CD8-positive, alpha-beta memory T cell (primary cell): ENCODE data around the gene OAS3. TPM values are rescaled to one million over a fixed set of nuclear protein-coding genes. Genes with fewer than 3 reads are reported as not detected.

Experiments used
- CTCF ChIA-PET: fragments of 350-600 bp; sonication (Branson Sonifier 250); formaldehyde crosslinking; loops from one replicate; lab custom pipeline; 2021; ENCODE audit warnings: antibody characterized with exemption; lab: Charles Lee
- POLR2A ChIA-PET: fragments of 350-600 bp; sonication (Branson Sonifier 250); formaldehyde crosslinking; loops from one replicate; lab custom pipeline; 2021; ENCODE audit warnings: antibody characterized with exemption; lab: Charles Lee
- DNase-seq, 5 donors: peaks; one replicate each; pipeline versions ENCODE4 v3.0.0 to v3.0.0-alpha.2; 2020 to 2022; ENCODE audit warnings: mixed read lengths in 1 of 5
- H3K27ac ChIP-seq: one replicate; pipeline ENCODE4 v1.7.0; 2013; ENCODE audit warnings: low read depth, mild to moderate bottlenecking, low read length, moderate library complexity
- H3K27me3 ChIP-seq: 2 replicates; pipeline ENCODE4 v1.7.0; 2013; ENCODE audit warnings: low read length, mild to moderate bottlenecking; ENCODE audit not compliant: insufficient read depth, poor library complexity, severe bottlenecking
- H3K36me3 ChIP-seq: 2 replicates; pipeline ENCODE4 v1.7.0; 2013; ENCODE audit warnings: mild to moderate bottlenecking, low read length, moderate library complexity; ENCODE audit not compliant: insufficient read depth
- H3K4me1 ChIP-seq: 2 replicates; pipeline ENCODE4 v1.7.0; 2013; ENCODE audit warnings: mild to moderate bottlenecking, low read length, moderate library complexity; ENCODE audit not compliant: insufficient read depth
- H3K4me3 ChIP-seq: 2 replicates; pipeline ENCODE4 v1.7.0; 2013; ENCODE audit warnings: mild to moderate bottlenecking, low read length
- H3K9me3 ChIP-seq: 2 replicates; pipeline ENCODE4 v1.7.0; 2013; ENCODE audit warnings: mild to moderate bottlenecking, low read length
- H3K27ac Mint-ChIP-seq, 8 donors: one replicate each; pipeline ENCODE4 v1.8.0; 2020 to 2021; ENCODE audit warnings: mixed read lengths in 8 of 8, mild to moderate bottlenecking in 6 of 8, inconsistent platforms in 3 of 8, moderate library complexity in 3 of 8
- H3K27me3 Mint-ChIP-seq, 2 donors: one replicate each; pipeline ENCODE4 v1.8.0; 2020 to 2021; ENCODE audit warnings: mixed read lengths in 2 of 2, mild to moderate bottlenecking in 1 of 2, moderate library complexity in 1 of 2
- H3K36me3 Mint-ChIP-seq, 3 donors: one replicate each; pipeline ENCODE4 v1.8.0; 2020 to 2021; ENCODE audit warnings: mixed read lengths in 3 of 3, inconsistent platforms in 1 of 3, mild to moderate bottlenecking in 1 of 3
- H3K4me1 Mint-ChIP-seq, 3 donors: one replicate each; pipeline ENCODE4 v1.8.0; 2020 to 2021; ENCODE audit warnings: mixed read lengths in 3 of 3, inconsistent platforms in 1 of 3, mild to moderate bottlenecking in 1 of 3
- H3K4me3 Mint-ChIP-seq, 7 donors: one replicate each; pipeline ENCODE4 v1.8.0; 2020 to 2021; ENCODE audit warnings: mixed read lengths in 7 of 7, mild to moderate bottlenecking in 6 of 7, moderate library complexity in 4 of 7, inconsistent platforms in 2 of 7
- H3K9me3 Mint-ChIP-seq, 5 donors: one replicate each; pipeline ENCODE4 v1.8.0; 2020 to 2022; ENCODE audit warnings: mixed read lengths in 5 of 5, mild to moderate bottlenecking in 3 of 5, moderate library complexity in 2 of 5, inconsistent platforms in 1 of 5
- polyA plus RNA-seq: library from polyadenylated mRNA; unstranded; fragments of 300-500 nt; fragmentation: Illumina TruSeq; gene quantifications from one replicate; pipeline ENCODE4 v1.2.3, GENCODE V29; 2021
- total RNA-seq, 2 experiments: library from RNA; stranded (reverse); gene quantifications; one replicate each; pipeline ENCODE4 v1.2.3, GENCODE V29; 2021

OAS3 gene
- total and polyA plus RNA-seq, 3 experiments from 2014 or later: 11.2 to 22.0 (median 12.5) TPM

GRCh38 chr12:112900298-112901145 lies 37.8 kb upstream of the OAS3 start:
- Mint-ChIP-seq H3K4me3 (peak overlapping the region in 2 of 7 donors; percentile 35 to 42), H3K36me3 (no peaks in the 10 kb centered on the region), H3K4me1 (peaks cover 15 to 30% (median 24%) of the 10 kb centered on the region in 3 donors), H3K27ac (peak overlapping the region in 4 of 8 donors; percentile 11 to 60 (median 24)), H3K27me3 (peaks cover 10 to 27% of the 10 kb centered on the region in 2 donors), H3K9me3 (no peaks in the 10 kb centered on the region)
- no peaks in the 10 kb centered on the region for H3K27me3 ChIP-seq
- POLR2A ChIA-PET: interaction anchor here (0.6 to 0.7 kb wide), 4 partner anchors 37 to 107 kb away, joined by 3 to 6 read pairs (median 4); no protein-coding TSS in a partner anchor
- CTCF ChIA-PET: interaction anchor here (0.6 to 3.9 kb wide), 21 partner anchors 10 to 416 kb away, joined by 3 to 19 read pairs (median 4); partner anchors contain the start of genes OAS2 and OAS3
- DNase-seq: peak in 4 of 5 donors; percentile 16 to 57 (median 25)
- no peak overlapping the region for H3K4me3 ChIP-seq
- no peaks in the 10 kb centered on the region for H3K36me3 ChIP-seq
- peaks cover 9% of the 10 kb centered on the region for H3K4me1 ChIP-seq
- H3K9me3 ChIP-seq: no peaks in the 10 kb centered on the region
- no peak overlapping the region for H3K27ac ChIP-seq

- H3K27ac ChIP-seq: no peak overlapping the region
- H3K27me3 ChIP-seq: no peaks in the 10 kb centered on the region
- H3K9me3 ChIP-seq: no peaks in the 10 kb centered on the region
- ChIA-PET CTCF (interaction anchor here (1.0 to 3.9 kb wide), 11 partner anchors 9 to 271 kb away, joined by 3 to 19 read pairs (median 6); partner anchors contain the start of genes OAS2 and OAS3), POLR2A (no interaction called here)
- no peaks in the 10 kb centered on the region for H3K36me3 Mint-ChIP-seq
- H3K9me3 Mint-ChIP-seq: no peaks in the 10 kb centered on the region
- peaks cover 13% of the 10 kb centered on the region for H3K4me1 ChIP-seq
- H3K4me3 ChIP-seq: no peak overlapping the region
- H3K4me3 Mint-ChIP-seq: no peak overlapping the region
- peaks cover 7 to 21% of the 10 kb centered on the region in 2 donors for H3K27me3 Mint-ChIP-seq
- peaks cover 15 to 37% (median 25%) of the 10 kb centered on the region in 3 donors for H3K4me1 Mint-ChIP-seq
- DNase-seq: no peak
- H3K36me3 ChIP-seq: no peaks in the 10 kb centered on the region
- H3K27ac Mint-ChIP-seq: peak overlapping the region in 1 of 8 donors; percentile 17
Measured at GRCh38 chr12:112901271-112901670, 37.0 kb upstream of the OAS3 start.

GRCh38 chr12:112904571-112904970 lies 33.7 kb upstream of the OAS3 start:
- Histone ChIP-seq H3K27me3 (no peaks in the 10 kb centered on the region), H3K27ac (no peak overlapping the region), H3K9me3 (no peaks in the 10 kb centered on the region), H3K36me3 (no peaks in the 10 kb centered on the region), H3K4me1 (peaks cover 44% of the 10 kb centered on the region), H3K4me3 (no peak overlapping the region)
- CTCF ChIA-PET: interaction anchor here (1.5 to 2.2 kb wide), 2 partner anchors 74 to 88 kb away, joined by 3 to 6 read pairs; partner anchors contain the start of gene OAS2
- POLR2A ChIA-PET: no interaction called here
- Mint-ChIP-seq H3K4me1 (peaks cover 47 to 70% (median 58%) of the 10 kb centered on the region in 3 donors), H3K27me3 (no peaks in the 10 kb centered on the region), H3K4me3 (peak overlapping the region in 2 of 7 donors; percentile 15 to 77), H3K36me3 (peaks cover 0 to 2% (median 0%) of the 10 kb centered on the region in 3 donors), H3K9me3 (no peaks in the 10 kb centered on the region), H3K27ac (peak overlapping the region in 7 of 8 donors; percentile 19 to 90 (median 71))
- no peak for DNase-seq

GRCh38 chr12:112905451-112906089 lies 32.7 kb upstream of the OAS3 start:
- Mint-ChIP-seq H3K36me3 (peaks cover 0 to 6% (median 5%) of the 10 kb centered on the region in 3 donors), H3K9me3 (no peaks in the 10 kb centered on the region), H3K27me3 (no peaks in the 10 kb centered on the region), H3K4me1 (peaks cover 56 to 76% (median 65%) of the 10 kb centered on the region in 3 donors), H3K4me3 (peak overlapping the region in 6 of 7 donors; percentile 22 to 93 (median 48)), H3K27ac (peak overlapping the region; percentile 5 to 95 (median 37))
- POLR2A ChIA-PET: interaction anchor here (3.8 kb wide), 1 partner anchor 73 kb away, joined by 21 read pairs; the partner anchor contains the start of gene OAS2
- no peak for DNase-seq
- CTCF ChIA-PET: interaction anchor here (1.5 to 2.2 kb wide), 2 partner anchors 73 to 87 kb away, joined by 3 to 6 read pairs; partner anchors contain the start of gene OAS2
- Histone ChIP-seq H3K9me3 (no peaks in the 10 kb centered on the region), H3K4me3 (no peak overlapping the region), H3K36me3 (no peaks in the 10 kb centered on the region), H3K27ac (no peak overlapping the region), H3K4me1 (peaks cover 54% of the 10 kb centered on the region), H3K27me3 (no peaks in the 10 kb centered on the region)

- Mint-ChIP-seq H3K36me3 (peaks cover 3 to 15% (median 13%) of the 10 kb centered on the region in 3 donors), H3K9me3 (no peaks in the 10 kb centered on the region), H3K27me3 (no peaks in the 10 kb centered on the region), H3K4me3 (peak within 1 kb of the TSS; percentile 93 to 98 (median 95)), H3K27ac (peak within 1 kb of the TSS; percentile 68 to 99 (median 94)), H3K4me1 (peaks cover 60 to 86% (median 67%) of the 10 kb centered on the region in 3 donors)
- peak in 2 of 5 donors; percentile 26 to 30 for DNase-seq
- H3K27me3 ChIP-seq: no peaks in the 10 kb centered on the region
- H3K36me3 ChIP-seq: no peaks in the 10 kb centered on the region
- CTCF ChIA-PET: interaction anchor here (1.7 to 2.9 kb wide), 2 partner anchors 71 to 86 kb away, joined by 8 to 10 read pairs; partner anchors contain the start of gene OAS2
- H3K27ac ChIP-seq: peak within 1 kb of the TSS; percentile 57
- peak within 1 kb of the TSS; percentile 91 for H3K4me3 ChIP-seq
- H3K4me1 ChIP-seq: peaks cover 60% of the 10 kb centered on the region
- no peaks in the 10 kb centered on the region for H3K9me3 ChIP-seq
- POLR2A ChIA-PET: interaction anchor here (1.8 to 3.8 kb wide), 2 partner anchors 31 to 72 kb away, joined by 6 to 21 read pairs; partner anchors contain the start of genes OAS2 and OAS3
Measured at GRCh38 chr12:112906712-112907414, 31.4 kb upstream of the OAS3 start, which contains the start of gene OAS1. Gene OAS1 (plus strand): TSS chr12:112906962. CDS start chr12:112907040, 78 bp downstream.

GRCh38 chr12:112907415-112908157 lies 30.7 kb upstream of the OAS3 start:
- ChIA-PET CTCF (interaction anchor here (1.7 to 2.9 kb wide), 2 partner anchors 70 to 85 kb away, joined by 8 to 10 read pairs; partner anchors contain the start of gene OAS2), POLR2A (interaction anchor here (1.1 to 3.8 kb wide), 3 partner anchors 10 to 71 kb away, joined by 3 to 21 read pairs (median 6); partner anchors contain the start of genes OAS2 and OAS3)
- H3K4me1 ChIP-seq: peaks cover 55% of the 10 kb centered on the region
- H3K4me3 Mint-ChIP-seq: peak overlapping the region; percentile 93 to 98 (median 95)
- H3K27me3 ChIP-seq: no peaks in the 10 kb centered on the region
- H3K27ac ChIP-seq: peak overlapping the region; percentile 57
- no peaks in the 10 kb centered on the region for H3K9me3 ChIP-seq
- H3K4me1 Mint-ChIP-seq: peaks cover 56 to 80% (median 62%) of the 10 kb centered on the region in 3 donors
- peaks cover 0 to 3% (median 1%) of the 10 kb centered on the region in 5 donors for H3K9me3 Mint-ChIP-seq
- no peaks in the 10 kb centered on the region for H3K27me3 Mint-ChIP-seq
- peak overlapping the region; percentile 91 for H3K4me3 ChIP-seq
- H3K27ac Mint-ChIP-seq: peak overlapping the region; percentile 68 to 99 (median 94)
- H3K36me3 ChIP-seq: peaks cover 3% of the 10 kb centered on the region
- peaks cover 6 to 22% (median 21%) of the 10 kb centered on the region in 3 donors for H3K36me3 Mint-ChIP-seq
- DNase-seq: no peak
